Ovary (tissue), 9 donors: ENCODE results near the gene STK39. TPM values are rescaled to one million over a fixed set of nuclear protein-coding genes. Genes with fewer than 3 reads are reported as not detected.

Experiments used
- DNase-seq, 5 donors: peaks; one replicate each; pipeline ENCODE4 v3.0.0-alpha.2; 2019 to 2020
- H3K27ac ChIP-seq, 2 donors: fragments of 200-600 bp; one replicate each; pipeline versions ENCODE4 v1.5.1 to v1.8.0; 2019 to 2022
- H3K27me3 ChIP-seq: fragments of 200-600 bp; one replicate; pipeline ENCODE4 v1.8.0; 2022
- H3K36me3 ChIP-seq: fragments of 200-600 bp; sonication (generic); one replicate; pipeline ENCODE4 v1.5.1; 2019
- H3K4me1 ChIP-seq: one replicate; pipeline ENCODE4 v1.8.1; 2013; ENCODE audit warnings: mild to moderate bottlenecking, moderate library complexity; ENCODE audit not compliant: insufficient read depth
- H3K4me3 ChIP-seq: fragments of 200-600 bp; sonication (generic); one replicate; pipeline ENCODE4 v1.5.1; 2017
- H3K9me3 ChIP-seq, 2 donors: fragments of 200-600 bp in 1 of 2; sonication (generic) in 1 of 2; one replicate each; pipeline versions ENCODE4 v1.5.1 to v1.8.1; 2013 to 2019; ENCODE audit warnings: mild to moderate bottlenecking in 1 of 2, moderate library complexity in 1 of 2
- EP300 ChIP-seq: sonication (generic); formaldehyde crosslinking; IDR thresholded peaks from one replicate; pipeline ENCODE4 v1.6.1; 2017; ENCODE audit warnings: antibody characterized with exemption
- POLR2A ChIP-seq: fragments of 450-650 bp; IDR thresholded peaks from one replicate; pipeline ENCODE4 v1.6.1; 2017; ENCODE audit warnings: antibody characterized with exemption, mild to moderate bottlenecking, moderate library complexity
- WGBS, 3 donors: extraction: QIAGEN DNeasy Blood & Tissue Kit in 1 of 3; methylation state at CpG; one replicate each; pipeline versions ENCODE4 v1.1.5 to v1.1.7; 2013 to 2017; 5-methylcytosine and 5-hydroxymethylcytosine counted together
- intact Hi-C, 4 donors: fragments of 100-400 bp; cut with DNase I; formaldehyde crosslinking; loops; one replicate each; pipeline versions ENCODE4 v1.11.0 to v1.15.1; 2022 to 2023
- polyA plus RNA-seq, 2 donors: library from polyadenylated mRNA; stranded (reverse); fragments of 200-250 nt in 1 of 2; fragments of 350-450 nt in 1 of 2; fragmentation: Illumina TruSeq in 1 of 2; extraction: RNeasy Lipid Tissue Mini Kit (QIAGEN cat#74804) in 1 of 2; gene quantifications; one replicate each; pipeline ENCODE4 v1.2.3, GENCODE V29; 2013 to 2014
- total RNA-seq, 7 donors: library from RNA; depleted of rRNA in 2 of 7; stranded (reverse); fragments of >200 nt in 2 of 7; fragmentation: NEBNext Ultra II Directional in 3 of 7; extraction: Animal tissue kit (Norgen Biotek cat#: 25700) in 3 of 7; gene quantifications; one replicate each; pipeline versions ENCODE4 v1.1.0 to v1.2.4, GENCODE V29; 2016 to 2023
- TF ChIP-seq, protein P1 (sequence below), 3 donors: fragments of 450-650 bp in 2 of 3; fragments of 200-600 bp in 1 of 3; IDR thresholded peaks; one replicate each; pipeline versions ENCODE4 v1.5.1 to v1.8.0; 2016 to 2022; ENCODE audit warnings: antibody characterized with exemption in 3 of 3, mild to moderate bottlenecking in 1 of 3
- donor health status: DM: no; HTN: no; CAD: no; lungs with moderate emphysema.
- donor health status: DM: no; HTN: no; CAD: no.
- donor health status: Bipolar disorder and iron deficiency.
- donor health status: DM: yes; HTN: yes; CAD: no.
- donor health status: DM: no; HTN: no; CAD: no.
- donor health status: DM: yes; HTN: yes; CAD: no.

The STK39 gene
- total and polyA plus RNA-seq, 9 donors, result 5.9 to 14.1 (median 10.6) TPM

- TF ChIP-seq POLR2A (no peak), EP300 (no peak)
- TF ChIP-seq, protein P1, sequence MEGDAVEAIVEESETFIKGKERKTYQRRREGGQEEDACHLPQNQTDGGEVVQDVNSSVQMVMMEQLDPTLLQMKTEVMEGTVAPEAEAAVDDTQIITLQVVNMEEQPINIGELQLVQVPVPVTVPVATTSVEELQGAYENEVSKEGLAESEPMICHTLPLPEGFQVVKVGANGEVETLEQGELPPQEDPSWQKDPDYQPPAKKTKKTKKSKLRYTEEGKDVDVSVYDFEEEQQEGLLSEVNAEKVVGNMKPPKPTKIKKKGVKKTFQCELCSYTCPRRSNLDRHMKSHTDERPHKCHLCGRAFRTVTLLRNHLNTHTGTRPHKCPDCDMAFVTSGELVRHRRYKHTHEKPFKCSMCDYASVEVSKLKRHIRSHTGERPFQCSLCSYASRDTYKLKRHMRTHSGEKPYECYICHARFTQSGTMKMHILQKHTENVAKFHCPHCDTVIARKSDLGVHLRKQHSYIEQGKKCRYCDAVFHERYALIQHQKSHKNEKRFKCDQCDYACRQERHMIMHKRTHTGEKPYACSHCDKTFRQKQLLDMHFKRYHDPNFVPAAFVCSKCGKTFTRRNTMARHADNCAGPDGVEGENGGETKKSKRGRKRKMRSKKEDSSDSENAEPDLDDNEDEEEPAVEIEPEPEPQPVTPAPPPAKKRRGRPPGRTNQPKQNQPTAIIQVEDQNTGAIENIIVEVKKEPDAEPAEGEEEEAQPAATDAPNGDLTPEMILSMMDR (IDR thresholded peaks at IDR 0.05), result no peak
- Histone ChIP-seq H3K27me3 (no peaks in the 10 kb centered on the region), H3K4me1 (no peaks in the 10 kb centered on the region), H3K9me3 (no peaks in the 10 kb centered on the region), H3K4me3 (no peak overlapping the region), H3K36me3 (no peaks in the 10 kb centered on the region), H3K27ac (no peak overlapping the region)
- 91 to 100% (median 94%) methylated on average over 1 of the region's 1 CpG for WGBS, 3 donors
- no peak for DNase-seq
- intact Hi-C loops, result no loop called here
Measured at GRCh38 chr2:168033966-168034365, 213.4 kb downstream of the STK39 start.

- intact Hi-C loops, result no loop called here
- Histone ChIP-seq H3K9me3 (no peaks in the 10 kb centered on the region), H3K36me3 (no peaks in the 10 kb centered on the region), H3K27me3 (no peaks in the 10 kb centered on the region), H3K4me3 (no peak overlapping the region), H3K4me1 (no peaks in the 10 kb centered on the region), H3K27ac (no peak overlapping the region)
- WGBS, 3 donors, result 81 to 85% (median 83%) methylated on average over 3 of the region's 3 CpGs
- TF ChIP-seq POLR2A (no peak), EP300 (no peak)
- TF ChIP-seq, protein P1 (IDR thresholded peaks at IDR 0.05), result no peak
- no peak for DNase-seq
Measured at GRCh38 chr2:168032091-168032490, 215.3 kb downstream of the STK39 start.

DNA sequence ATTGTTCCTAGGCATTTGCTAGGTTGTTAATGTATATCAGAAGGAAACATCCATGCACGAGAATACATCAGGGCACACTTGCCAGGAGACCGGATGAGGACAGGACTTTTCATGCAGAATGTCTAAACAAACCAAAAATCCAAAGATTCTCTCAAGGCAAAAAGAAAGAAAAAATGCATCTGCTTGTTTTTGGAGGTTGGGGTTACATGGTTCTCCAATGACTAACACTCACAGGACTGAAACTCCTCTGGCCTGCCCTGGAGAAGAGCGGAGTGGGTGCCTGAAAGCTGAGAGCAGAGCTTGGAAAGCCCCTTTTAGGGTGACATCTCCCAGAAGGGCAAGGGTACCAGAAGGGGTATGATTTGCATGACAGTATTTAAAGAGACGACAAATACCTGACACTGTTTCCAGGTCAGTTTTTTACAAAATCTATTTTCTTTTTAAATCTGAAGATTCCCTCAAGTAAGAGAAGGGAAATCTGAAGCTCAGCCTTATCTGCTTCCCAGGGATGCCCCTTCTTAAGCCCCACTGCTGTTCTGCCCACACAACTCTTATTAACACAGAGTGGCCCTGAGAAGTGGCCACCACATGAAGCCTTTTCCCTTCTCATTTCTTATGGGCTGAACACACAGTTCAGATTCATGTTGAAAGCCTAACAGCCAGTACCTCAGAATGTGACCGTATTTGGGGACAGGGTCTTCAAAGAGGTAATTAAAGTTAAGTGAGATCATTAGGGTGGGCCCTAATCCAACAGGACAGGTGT is 216.4 kb downstream of the STK39 start:
- no peak overlapping the region for H3K27ac ChIP-seq
- no peak overlapping the region for H3K4me3 ChIP-seq
- no peaks in the 10 kb centered on the region for H3K27me3 ChIP-seq
- no peak for DNase-seq
- no peaks in the 10 kb centered on the region for H3K9me3 ChIP-seq
- TF ChIP-seq, protein P1 (IDR thresholded peaks at IDR 0.05), result no peak
- TF ChIP-seq POLR2A (no peak), EP300 (no peak)
- H3K36me3 ChIP-seq, result no peaks in the 10 kb centered on the region
- WGBS, 3 donors, result 66 to 78% (median 67%) methylated on average over 5 of the region's 5 CpGs
- H3K4me1 ChIP-seq, result no peaks in the 10 kb centered on the region
- intact Hi-C loops, result no loop called here

- Histone ChIP-seq H3K36me3 (no peaks in the 10 kb centered on the region), H3K4me3 (no peak overlapping the region), H3K27me3 (no peaks in the 10 kb centered on the region), H3K4me1 (no peaks in the 10 kb centered on the region), H3K9me3 (no peaks in the 10 kb centered on the region), H3K27ac (no peak overlapping the region)
- no peak for DNase-seq
- TF ChIP-seq, protein P1 (IDR thresholded peaks at IDR 0.05), result no peak
- TF ChIP-seq EP300, result no peak
- no peak for TF ChIP-seq POLR2A
- intact Hi-C loops, result no loop called here
- WGBS, 3 donors, result 46 to 57% (median 48%) methylated on average over 1 of the region's 1 CpG
Measured at GRCh38 chr2:168029071-168029470, 218.3 kb downstream of the STK39 start.
